ENCODE data around the gene ZNF394. TPM values are rescaled to one million over a fixed set of nuclear protein-coding genes. Genes with fewer than 3 reads are reported as not detected.

ZNF394 gene
- total and polyA plus RNA-seq, 9 of the 15 experiments (the other 6 are each of a cell fraction or from before 2014, with no cell fraction given), result 2.9 to 32.2 (median 24.2) TPM

DNA sequence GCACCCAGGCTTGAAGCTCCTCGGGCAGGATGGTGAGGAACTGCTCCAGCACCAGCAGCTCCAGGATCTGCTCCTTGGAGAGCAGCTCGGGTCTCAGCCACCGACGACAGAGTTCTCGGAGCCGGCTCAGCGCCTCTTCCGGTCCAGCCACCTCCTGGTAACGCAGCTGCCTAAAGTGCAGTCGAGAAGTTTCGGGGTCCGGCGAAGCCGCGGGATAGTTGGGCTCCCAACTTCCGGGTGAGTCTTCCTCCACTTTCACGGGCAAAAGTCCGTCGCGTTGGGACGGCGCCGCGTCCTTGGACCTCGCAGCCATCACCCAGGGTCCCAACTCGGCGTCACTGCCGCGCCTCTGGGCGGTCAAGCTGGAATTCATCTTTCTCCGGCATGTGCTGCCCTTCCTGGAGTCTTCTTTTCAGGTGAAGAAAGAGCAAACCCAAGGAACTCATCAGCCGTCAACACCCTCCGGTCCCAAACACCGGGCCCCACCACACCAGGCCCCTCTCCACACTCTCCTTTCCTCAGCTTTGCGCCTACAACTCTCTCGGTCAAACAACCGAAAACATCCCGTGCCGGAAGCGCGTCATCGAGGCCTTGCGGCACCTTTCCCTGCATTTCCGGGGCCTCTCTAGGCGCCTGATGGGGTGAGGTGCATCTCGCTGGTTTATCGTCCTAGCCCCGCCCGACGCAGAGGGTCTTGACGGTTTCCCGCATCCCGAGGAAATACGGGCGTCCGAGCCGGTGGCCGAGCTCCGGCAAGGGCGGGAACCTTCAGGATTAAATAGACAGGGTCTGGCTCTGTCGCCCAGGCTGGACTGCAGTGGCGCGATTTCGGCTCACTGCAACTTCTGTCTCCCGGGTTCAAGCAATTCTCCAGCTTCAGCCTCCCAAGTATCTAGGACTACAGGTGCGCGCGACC, at the start of gene ZNF394 (continued):
- TF ChIP-seq, protein P1, sequence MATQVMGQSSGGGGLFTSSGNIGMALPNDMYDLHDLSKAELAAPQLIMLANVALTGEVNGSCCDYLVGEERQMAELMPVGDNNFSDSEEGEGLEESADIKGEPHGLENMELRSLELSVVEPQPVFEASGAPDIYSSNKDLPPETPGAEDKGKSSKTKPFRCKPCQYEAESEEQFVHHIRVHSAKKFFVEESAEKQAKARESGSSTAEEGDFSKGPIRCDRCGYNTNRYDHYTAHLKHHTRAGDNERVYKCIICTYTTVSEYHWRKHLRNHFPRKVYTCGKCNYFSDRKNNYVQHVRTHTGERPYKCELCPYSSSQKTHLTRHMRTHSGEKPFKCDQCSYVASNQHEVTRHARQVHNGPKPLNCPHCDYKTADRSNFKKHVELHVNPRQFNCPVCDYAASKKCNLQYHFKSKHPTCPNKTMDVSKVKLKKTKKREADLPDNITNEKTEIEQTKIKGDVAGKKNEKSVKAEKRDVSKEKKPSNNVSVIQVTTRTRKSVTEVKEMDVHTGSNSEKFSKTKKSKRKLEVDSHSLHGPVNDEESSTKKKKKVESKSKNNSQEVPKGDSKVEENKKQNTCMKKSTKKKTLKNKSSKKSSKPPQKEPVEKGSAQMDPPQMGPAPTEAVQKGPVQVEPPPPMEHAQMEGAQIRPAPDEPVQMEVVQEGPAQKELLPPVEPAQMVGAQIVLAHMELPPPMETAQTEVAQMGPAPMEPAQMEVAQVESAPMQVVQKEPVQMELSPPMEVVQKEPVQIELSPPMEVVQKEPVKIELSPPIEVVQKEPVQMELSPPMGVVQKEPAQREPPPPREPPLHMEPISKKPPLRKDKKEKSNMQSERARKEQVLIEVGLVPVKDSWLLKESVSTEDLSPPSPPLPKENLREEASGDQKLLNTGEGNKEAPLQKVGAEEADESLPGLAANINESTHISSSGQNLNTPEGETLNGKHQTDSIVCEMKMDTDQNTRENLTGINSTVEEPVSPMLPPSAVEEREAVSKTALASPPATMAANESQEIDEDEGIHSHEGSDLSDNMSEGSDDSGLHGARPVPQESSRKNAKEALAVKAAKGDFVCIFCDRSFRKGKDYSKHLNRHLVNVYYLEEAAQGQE (IDR thresholded peaks at IDR 0.05; ENCODE audit: borderline replicate concordance), result no peak
- TF ChIP-seq, protein P1 (CRISPR knock-in tag; IDR thresholded peaks at IDR 0.05; ENCODE audit: low read depth), result no peak
- no peak for TF ChIP-seq ZNF121 (CRISPR knock-in tag; conservative IDR thresholded peaks at IDR 0.05)
- TF ChIP-seq, protein P2, sequence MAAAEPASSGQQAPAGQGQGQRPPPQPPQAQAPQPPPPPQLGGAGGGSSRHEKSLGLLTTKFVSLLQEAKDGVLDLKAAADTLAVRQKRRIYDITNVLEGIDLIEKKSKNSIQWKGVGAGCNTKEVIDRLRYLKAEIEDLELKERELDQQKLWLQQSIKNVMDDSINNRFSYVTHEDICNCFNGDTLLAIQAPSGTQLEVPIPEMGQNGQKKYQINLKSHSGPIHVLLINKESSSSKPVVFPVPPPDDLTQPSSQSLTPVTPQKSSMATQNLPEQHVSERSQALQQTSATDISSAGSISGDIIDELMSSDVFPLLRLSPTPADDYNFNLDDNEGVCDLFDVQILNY (CRISPR knock-in tag; IDR thresholded peaks at IDR 0.05), result no peak
- no peak for TF ChIP-seq RBM17 (IDR thresholded peaks at IDR 0.05; ENCODE audit: borderline replicate concordance, low read depth, low read length)
- TF ChIP-seq TCF7L2 (IDR thresholded peaks at IDR 0.05; ENCODE audit: low read depth, low read length), result no peak
- TF ChIP-seq PRDM10 (IDR thresholded peaks at IDR 0.05; ENCODE audit: partially characterized antibody), result peak; percentile 16
- no peak for TF ChIP-seq NELFE (IDR thresholded peaks at IDR 0.05; ENCODE audit: insufficient read depth, insufficient read length)
- no peak; the same call in 1 of the 2 replicates for TF ChIP-seq MXI1 (IDR thresholded peaks at IDR 0.05; ENCODE audit: low read depth, low read length)
- TF ChIP-seq, protein P3, sequence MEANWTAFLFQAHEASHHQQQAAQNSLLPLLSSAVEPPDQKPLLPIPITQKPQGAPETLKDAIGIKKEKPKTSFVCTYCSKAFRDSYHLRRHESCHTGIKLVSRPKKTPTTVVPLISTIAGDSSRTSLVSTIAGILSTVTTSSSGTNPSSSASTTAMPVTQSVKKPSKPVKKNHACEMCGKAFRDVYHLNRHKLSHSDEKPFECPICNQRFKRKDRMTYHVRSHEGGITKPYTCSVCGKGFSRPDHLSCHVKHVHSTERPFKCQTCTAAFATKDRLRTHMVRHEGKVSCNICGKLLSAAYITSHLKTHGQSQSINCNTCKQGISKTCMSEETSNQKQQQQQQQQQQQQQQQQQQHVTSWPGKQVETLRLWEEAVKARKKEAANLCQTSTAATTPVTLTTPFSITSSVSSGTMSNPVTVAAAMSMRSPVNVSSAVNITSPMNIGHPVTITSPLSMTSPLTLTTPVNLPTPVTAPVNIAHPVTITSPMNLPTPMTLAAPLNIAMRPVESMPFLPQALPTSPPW (CRISPR knock-in tag; IDR thresholded peaks at IDR 0.05), result peak; percentile 85
- TF ChIP-seq SMAD1 (IDR thresholded peaks at IDR 0.05; ENCODE audit: low read depth, low read length, partially characterized antibody), result peak; percentile 5
- TF ChIP-seq ZNF165 (CRISPR knock-in tag; IDR thresholded peaks at IDR 0.05; ENCODE audit: borderline replicate concordance), result no peak
- TF ChIP-seq TRIM24 (IDR thresholded peaks at IDR 0.05), result no peak

Data from K562 (cell line).